Astrocyte (in vitro differentiated cells and primary cell): Measurements from ENCODE around the gene STRA8. TPM values are rescaled to one million over a fixed set of nuclear protein-coding genes. Genes with fewer than 3 reads are reported as not detected.

Source experiments
- DNase-seq: peaks from one replicate; pipeline ENCODE4 v3.0.0-alpha.2; 2010; ENCODE audit warnings: low read depth
- FAIRE-seq: peaks from 2 replicates; lab custom pipeline; 2011; peaks lifted over from hg19 to GRCh38; lab: Jason Lieb, UNC
- H2AFZ ChIP-seq: 2 replicates; pipeline ENCODE4 v1.6.0; 2012; ENCODE audit warnings: low read depth, low read length, inconsistent platforms
- H3K27ac ChIP-seq: 2 replicates; pipeline ENCODE4 v1.5.1; 2011; ENCODE audit warnings: low read depth, low read length, inconsistent platforms
- H3K27me3 ChIP-seq: 2 replicates; pipeline ENCODE4 v1.6.0; 2011; ENCODE audit warnings: low read length, inconsistent platforms; ENCODE audit not compliant: insufficient read depth
- H3K36me3 ChIP-seq: 2 replicates; pipeline ENCODE4 v1.5.1; 2011; ENCODE audit warnings: low read length, inconsistent platforms; ENCODE audit not compliant: insufficient read depth
- H3K4me1 ChIP-seq: 2 replicates; pipeline ENCODE4 v1.5.1; 2011; ENCODE audit warnings: low read length, inconsistent platforms; ENCODE audit not compliant: insufficient read depth
- H3K4me2 ChIP-seq: 2 replicates; pipeline ENCODE4 v1.6.0; 2012; ENCODE audit warnings: low read length, inconsistent platforms
- H3K4me3 ChIP-seq: 2 replicates; pipeline ENCODE4 v1.5.1; 2011; ENCODE audit warnings: low read depth, mild to moderate bottlenecking, low read length, inconsistent platforms; ENCODE audit not compliant: insufficient read depth
- H3K79me2 ChIP-seq: 2 replicates; pipeline ENCODE4 v1.6.0; 2012; ENCODE audit warnings: mild to moderate bottlenecking, low read length, inconsistent platforms; ENCODE audit not compliant: insufficient read depth
- H3K9ac ChIP-seq: 2 replicates; pipeline ENCODE4 v1.6.0; 2012; ENCODE audit warnings: mild to moderate bottlenecking, low read length, inconsistent platforms
- H3K9me3 ChIP-seq: 2 replicates; pipeline ENCODE4 v1.5.1; 2012; ENCODE audit warnings: low read depth, mild to moderate bottlenecking, low read length, inconsistent platforms; ENCODE audit not compliant: insufficient read depth
- H4K20me1 ChIP-seq: 2 replicates; pipeline ENCODE4 v1.6.0; 2012; ENCODE audit warnings: low read length, inconsistent platforms; ENCODE audit not compliant: insufficient read depth
- H3K27ac Mint-ChIP-seq: one replicate; pipeline ENCODE4 v1.8.0; 2021; ENCODE audit warnings: mild to moderate bottlenecking, mixed read lengths; ENCODE audit not compliant: unreplicated experiment
- H3K27me3 Mint-ChIP-seq: one replicate; pipeline ENCODE4 v1.8.0; 2021; ENCODE audit warnings: low read depth, mixed read lengths; ENCODE audit not compliant: unreplicated experiment
- H3K36me3 Mint-ChIP-seq: one replicate; pipeline ENCODE4 v1.8.0; 2021; ENCODE audit warnings: low read depth, mixed read lengths; ENCODE audit not compliant: unreplicated experiment
- H3K4me1 Mint-ChIP-seq: one replicate; pipeline ENCODE4 v1.8.0; 2021; ENCODE audit warnings: low read depth, mixed read lengths; ENCODE audit not compliant: unreplicated experiment
- H3K4me3 Mint-ChIP-seq: one replicate; pipeline ENCODE4 v1.8.0; 2021; ENCODE audit warnings: mild to moderate bottlenecking, moderate library complexity, mixed read lengths; ENCODE audit not compliant: unreplicated experiment
- H3K9me3 Mint-ChIP-seq: one replicate; pipeline ENCODE4 v1.8.0; 2021; ENCODE audit warnings: mild to moderate bottlenecking, mixed read lengths; ENCODE audit not compliant: unreplicated experiment
- EZH2 ChIP-seq: IDR thresholded peaks from 2 replicates; pipeline ENCODE4 v1.6.1; 2012; ENCODE audit warnings: mild to moderate bottlenecking, low read length, inconsistent platforms; ENCODE audit not compliant: insufficient read depth
- total RNA-seq: library from RNA; stranded (reverse); gene quantifications from 2 replicates; pipeline ENCODE4 v1.2.1, GENCODE V29; 2021
- TF ChIP-seq, protein P1 (sequence below): IDR thresholded peaks from 2 replicates; pipeline ENCODE4 v1.5.1; 2011; ENCODE audit warnings: low read depth, mild to moderate bottlenecking, inconsistent platforms, low read length, moderate library complexity; ENCODE audit not compliant: insufficient read depth

The STRA8 gene
- total RNA-seq, 1 donor from 2014 or later = not detected

DNA sequence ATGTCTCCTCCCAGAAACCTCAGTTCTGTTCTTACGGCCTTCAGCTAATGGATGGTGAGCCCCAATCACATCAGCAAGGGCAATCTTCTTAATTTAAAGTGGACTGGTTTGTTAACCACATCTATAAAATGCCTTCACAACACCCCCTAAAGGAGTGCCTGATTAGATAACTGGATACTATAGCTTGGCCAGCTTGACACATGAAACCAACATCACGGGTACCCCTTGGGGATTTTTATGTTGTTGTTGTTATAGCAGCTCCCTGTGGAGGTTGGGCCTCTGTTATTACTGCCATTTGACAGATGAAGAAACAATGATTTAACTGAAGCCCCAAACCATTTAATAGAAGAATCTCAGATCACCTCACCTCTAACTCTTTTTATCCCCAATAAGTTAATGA is 26.8 kb downstream of the STRA8 start:
- FAIRE-seq (no peak), DNase-seq (no peak)
- H3K27ac Mint-ChIP-seq = no peak overlapping the region
- peaks cover 4% of the 10 kb centered on the region for H3K9me3 Mint-ChIP-seq
- peaks cover 17% of the 10 kb centered on the region for H3K4me1 Mint-ChIP-seq
- H3K36me3 ChIP-seq = no peaks in the 10 kb centered on the region
- no peaks in the 10 kb centered on the region for H3K36me3 Mint-ChIP-seq
- no peak overlapping the region for H2AFZ ChIP-seq
- H3K27ac ChIP-seq = no peak overlapping the region
- H3K4me3 Mint-ChIP-seq = no peak overlapping the region
- no peaks in the 10 kb centered on the region for H3K27me3 ChIP-seq
- peaks cover 11% of the 10 kb centered on the region for H3K9me3 ChIP-seq
- no peaks in the 10 kb centered on the region for H3K79me2 ChIP-seq
- no peaks in the 10 kb centered on the region for H3K27me3 Mint-ChIP-seq
- no peak overlapping the region for H3K9ac ChIP-seq
- TF ChIP-seq, protein P1, sequence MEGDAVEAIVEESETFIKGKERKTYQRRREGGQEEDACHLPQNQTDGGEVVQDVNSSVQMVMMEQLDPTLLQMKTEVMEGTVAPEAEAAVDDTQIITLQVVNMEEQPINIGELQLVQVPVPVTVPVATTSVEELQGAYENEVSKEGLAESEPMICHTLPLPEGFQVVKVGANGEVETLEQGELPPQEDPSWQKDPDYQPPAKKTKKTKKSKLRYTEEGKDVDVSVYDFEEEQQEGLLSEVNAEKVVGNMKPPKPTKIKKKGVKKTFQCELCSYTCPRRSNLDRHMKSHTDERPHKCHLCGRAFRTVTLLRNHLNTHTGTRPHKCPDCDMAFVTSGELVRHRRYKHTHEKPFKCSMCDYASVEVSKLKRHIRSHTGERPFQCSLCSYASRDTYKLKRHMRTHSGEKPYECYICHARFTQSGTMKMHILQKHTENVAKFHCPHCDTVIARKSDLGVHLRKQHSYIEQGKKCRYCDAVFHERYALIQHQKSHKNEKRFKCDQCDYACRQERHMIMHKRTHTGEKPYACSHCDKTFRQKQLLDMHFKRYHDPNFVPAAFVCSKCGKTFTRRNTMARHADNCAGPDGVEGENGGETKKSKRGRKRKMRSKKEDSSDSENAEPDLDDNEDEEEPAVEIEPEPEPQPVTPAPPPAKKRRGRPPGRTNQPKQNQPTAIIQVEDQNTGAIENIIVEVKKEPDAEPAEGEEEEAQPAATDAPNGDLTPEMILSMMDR = no peak
- no peak for TF ChIP-seq EZH2
- no peaks in the 10 kb centered on the region for H4K20me1 ChIP-seq
- H3K4me1 ChIP-seq = peaks cover 7% of the 10 kb centered on the region
- H3K4me3 ChIP-seq = no peak overlapping the region
- no peak overlapping the region for H3K4me2 ChIP-seq

DNA sequence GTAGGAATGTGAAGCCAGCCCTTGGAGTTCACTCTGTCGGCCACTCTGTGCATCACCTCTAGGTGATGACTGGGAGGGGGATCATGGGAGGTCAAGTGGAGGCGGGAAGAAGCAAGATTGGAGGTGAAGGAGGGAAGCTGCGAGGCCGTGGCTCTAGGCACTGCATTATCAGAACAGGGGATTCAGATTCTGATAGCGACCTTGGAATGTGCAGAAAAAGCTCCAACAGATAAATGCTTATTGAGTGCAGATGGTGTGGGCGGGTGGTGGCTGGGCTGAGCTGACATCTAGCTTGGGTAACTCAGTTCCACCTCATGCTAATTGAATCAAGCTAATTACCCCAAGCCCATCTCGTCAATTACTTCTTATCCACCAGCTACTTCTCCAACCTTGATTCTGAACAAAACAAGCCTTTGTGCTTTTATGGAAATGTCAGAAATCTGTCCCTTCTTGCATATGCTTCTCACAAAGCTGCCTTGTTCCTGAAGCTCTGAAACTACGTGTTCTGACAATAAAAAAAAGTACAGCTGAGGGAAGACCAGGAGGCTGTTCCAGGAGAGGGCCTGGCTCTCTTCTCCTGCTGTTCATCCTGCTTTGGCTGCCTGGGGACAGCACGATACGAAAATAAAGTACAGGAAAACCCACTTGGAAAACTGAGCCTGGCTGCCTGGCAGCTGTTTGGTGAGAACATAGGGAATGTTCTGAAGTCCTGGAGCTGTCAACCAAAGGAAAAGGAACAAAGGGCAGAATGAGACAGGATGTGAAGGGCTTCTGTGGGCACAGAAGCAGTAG is 27.5 kb downstream of the STRA8 start:
- H3K27ac ChIP-seq = no peak overlapping the region
- no peaks in the 10 kb centered on the region for H3K79me2 ChIP-seq
- no peaks in the 10 kb centered on the region for H3K27me3 Mint-ChIP-seq
- H3K9ac ChIP-seq = no peak overlapping the region
- no peak for FAIRE-seq
- H3K9me3 Mint-ChIP-seq = peaks cover 9% of the 10 kb centered on the region
- no peaks in the 10 kb centered on the region for H3K36me3 Mint-ChIP-seq
- no peak overlapping the region for H3K4me3 Mint-ChIP-seq
- peaks cover 11% of the 10 kb centered on the region for H3K9me3 ChIP-seq
- H4K20me1 ChIP-seq = no peaks in the 10 kb centered on the region
- no peak overlapping the region for H3K4me2 ChIP-seq
- H2AFZ ChIP-seq = no peak overlapping the region
- no peaks in the 10 kb centered on the region for H3K36me3 ChIP-seq
- H3K27me3 ChIP-seq = no peaks in the 10 kb centered on the region
- no peak overlapping the region for H3K4me3 ChIP-seq
- peaks cover 7% of the 10 kb centered on the region for H3K4me1 ChIP-seq
- H3K27ac Mint-ChIP-seq = no peak overlapping the region
- H3K4me1 Mint-ChIP-seq = peaks cover 17% of the 10 kb centered on the region
- no peak for DNase-seq
- TF ChIP-seq, protein P1 = no peak
- TF ChIP-seq EZH2 = no peak
